ENCODE data around the gene CTNNA3.

DNA sequence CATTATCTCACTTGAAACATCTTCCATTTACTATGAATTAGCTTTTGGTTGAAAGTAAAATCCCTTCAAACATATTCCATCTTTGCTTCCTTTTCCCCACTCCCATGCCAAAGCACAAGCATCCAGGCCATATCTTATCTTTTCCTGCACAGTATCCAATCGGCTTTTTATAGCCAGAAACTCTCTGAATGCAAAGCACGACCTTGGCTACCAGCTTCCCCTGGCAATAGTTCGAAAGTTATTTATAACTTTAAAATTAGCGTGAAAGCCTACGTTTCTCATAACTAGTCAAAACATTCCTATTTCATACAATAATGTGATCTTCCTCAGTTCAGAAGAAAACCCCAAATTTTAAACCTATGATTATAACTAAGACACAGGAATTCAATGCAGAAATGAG is 440 bp downstream of the CTNNA3 start:
- TF ChIP-seq, protein P1, sequence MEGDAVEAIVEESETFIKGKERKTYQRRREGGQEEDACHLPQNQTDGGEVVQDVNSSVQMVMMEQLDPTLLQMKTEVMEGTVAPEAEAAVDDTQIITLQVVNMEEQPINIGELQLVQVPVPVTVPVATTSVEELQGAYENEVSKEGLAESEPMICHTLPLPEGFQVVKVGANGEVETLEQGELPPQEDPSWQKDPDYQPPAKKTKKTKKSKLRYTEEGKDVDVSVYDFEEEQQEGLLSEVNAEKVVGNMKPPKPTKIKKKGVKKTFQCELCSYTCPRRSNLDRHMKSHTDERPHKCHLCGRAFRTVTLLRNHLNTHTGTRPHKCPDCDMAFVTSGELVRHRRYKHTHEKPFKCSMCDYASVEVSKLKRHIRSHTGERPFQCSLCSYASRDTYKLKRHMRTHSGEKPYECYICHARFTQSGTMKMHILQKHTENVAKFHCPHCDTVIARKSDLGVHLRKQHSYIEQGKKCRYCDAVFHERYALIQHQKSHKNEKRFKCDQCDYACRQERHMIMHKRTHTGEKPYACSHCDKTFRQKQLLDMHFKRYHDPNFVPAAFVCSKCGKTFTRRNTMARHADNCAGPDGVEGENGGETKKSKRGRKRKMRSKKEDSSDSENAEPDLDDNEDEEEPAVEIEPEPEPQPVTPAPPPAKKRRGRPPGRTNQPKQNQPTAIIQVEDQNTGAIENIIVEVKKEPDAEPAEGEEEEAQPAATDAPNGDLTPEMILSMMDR (IDR thresholded peaks at IDR 0.05), result no peak
- TF ChIP-seq POLR2A (IDR thresholded peaks at IDR 0.05), result no peak
